GM19372 (cell line): Measurements from ENCODE around the gene COL2A1.

Source experiments
- ATAC-seq: cut with Tn5 transposase; IDR thresholded peaks from one replicate; pipeline ENCODE4 v1.9.1; 2021; ENCODE audit warnings: mild to moderate bottlenecking, low read depth, moderate library complexity; ENCODE audit not compliant: unreplicated experiment

Gene COL2A1

DNA sequence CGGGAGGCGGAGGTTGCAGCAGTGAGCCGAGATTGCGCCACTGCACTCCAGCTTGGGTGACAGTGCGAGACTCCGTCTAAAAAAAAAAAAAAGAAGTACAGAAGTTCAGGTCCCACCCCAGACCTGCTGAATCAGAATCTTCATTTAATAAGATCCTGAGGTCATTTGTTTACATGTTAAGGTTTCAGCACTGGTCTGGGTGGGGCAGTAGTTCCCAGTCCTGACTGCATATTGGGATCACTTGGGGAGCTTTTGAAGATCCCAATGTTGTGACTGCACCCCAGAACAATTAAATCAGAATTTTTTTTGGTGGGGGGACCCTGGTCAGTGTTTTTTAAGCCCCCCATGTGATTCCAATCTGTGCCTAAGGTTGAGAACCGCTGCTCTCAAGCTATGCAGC, 11.7 kb upstream of the COL2A1 start:
- no peak for ATAC-seq

DNA sequence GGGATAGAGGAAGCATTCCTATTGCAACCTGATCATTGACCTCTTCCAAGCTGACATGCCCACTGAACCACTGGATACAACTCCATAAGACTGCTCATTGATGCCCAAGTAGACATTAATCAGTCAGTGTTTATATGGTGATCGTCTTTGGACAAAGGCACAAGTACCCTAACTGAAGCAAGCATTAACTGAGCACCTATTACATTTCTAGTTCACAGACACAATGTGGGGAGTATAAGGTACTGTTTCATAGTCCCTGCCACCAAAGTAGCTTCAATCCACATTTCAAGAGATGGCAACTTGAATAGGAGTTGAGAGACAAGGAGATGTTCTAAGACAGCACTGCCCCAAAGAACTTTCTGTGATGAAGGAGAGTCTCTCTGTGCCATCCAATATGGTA, 10.9 kb upstream of the COL2A1 start:
- no peak for ATAC-seq

DNA sequence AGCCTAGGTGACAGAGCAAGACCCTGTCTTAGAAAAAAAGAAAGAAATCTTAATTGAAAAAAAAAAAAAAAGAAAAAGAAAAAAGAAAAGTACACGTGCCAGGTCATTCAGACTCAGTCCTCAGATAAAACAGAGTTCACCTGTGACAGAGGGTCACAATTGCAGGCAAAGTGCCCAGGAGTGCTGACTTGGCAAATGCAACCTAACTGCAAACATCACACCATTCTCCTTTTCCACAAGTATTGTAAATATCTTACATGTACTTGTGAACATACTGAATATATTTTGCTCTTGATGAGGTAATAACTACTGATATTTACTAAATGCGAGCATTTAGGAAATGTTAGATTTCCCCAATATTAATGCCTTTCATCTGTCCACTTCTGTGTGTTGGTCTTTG, 9.0 kb upstream of the COL2A1 start:
- ATAC-seq, result no peak

DNA sequence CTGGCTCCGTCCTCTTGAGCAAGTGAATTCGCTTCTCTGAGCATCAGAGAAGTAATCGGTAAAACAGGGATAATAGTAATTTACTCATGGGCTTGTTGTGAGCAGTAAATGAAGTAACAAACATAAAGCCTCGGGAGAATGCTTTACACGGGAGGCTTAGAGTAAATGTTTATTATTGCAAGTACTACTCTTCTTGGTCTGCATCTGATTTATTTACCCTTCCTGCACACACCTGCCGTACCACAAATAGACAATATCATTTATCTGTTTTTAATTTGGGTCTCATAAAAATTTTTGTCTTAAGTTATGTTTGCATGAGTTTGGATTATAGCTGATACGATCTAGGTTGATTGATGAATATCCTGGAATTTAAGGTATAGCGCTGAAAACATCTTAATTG, 7.8 kb upstream of the COL2A1 start:
- ATAC-seq, result no peak

DNA sequence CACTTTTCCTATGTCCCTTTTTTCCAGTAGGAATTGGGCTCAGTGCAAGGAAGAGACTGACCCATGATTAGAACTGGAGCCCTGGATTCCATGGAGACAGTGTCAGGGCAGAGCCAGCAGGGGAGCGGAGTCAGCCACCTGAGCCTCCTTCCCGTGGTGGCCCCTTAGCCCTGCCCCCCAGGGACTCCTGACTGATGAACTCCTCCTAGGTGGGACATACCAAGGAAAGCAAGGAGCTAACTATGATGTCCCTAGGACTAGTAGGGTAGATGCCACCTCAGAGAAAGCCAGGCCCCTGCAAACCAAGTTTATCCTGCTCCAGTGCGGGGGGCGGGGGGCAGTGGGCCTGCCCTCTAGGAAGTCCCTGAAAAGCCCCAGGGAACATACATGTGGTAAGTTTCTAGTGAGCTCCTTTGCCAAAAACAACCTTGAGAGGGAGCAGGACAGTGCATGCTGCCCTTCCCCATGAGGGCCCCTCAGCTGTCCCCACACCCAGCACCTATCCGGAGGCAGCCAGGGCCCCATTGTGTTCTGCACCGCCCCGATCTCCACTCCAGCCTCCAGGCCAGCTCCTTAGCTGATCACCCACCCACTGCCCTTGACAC, 6.2 kb upstream of the COL2A1 start:
- ATAC-seq, result no peak

DNA sequence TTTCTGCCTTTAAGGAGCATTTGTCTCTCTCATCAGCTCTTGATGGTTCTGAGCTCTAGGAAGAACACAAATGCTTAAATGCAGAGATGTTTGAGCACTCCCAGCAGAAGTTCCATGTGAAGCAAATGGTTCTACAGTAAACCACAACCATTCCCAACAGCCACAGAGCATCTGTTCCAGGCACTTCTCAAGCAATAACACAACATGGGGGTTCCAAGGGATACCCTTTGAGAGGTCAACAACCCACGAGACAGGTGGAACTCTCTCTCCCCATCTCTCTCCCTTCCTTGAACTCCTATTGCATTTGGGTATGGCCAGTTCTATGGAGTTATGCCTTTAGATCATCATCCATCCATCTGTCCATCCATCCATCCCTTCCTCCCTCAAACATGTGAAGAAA, 5.2 kb upstream of the COL2A1 start:
- ATAC-seq, result no peak

DNA sequence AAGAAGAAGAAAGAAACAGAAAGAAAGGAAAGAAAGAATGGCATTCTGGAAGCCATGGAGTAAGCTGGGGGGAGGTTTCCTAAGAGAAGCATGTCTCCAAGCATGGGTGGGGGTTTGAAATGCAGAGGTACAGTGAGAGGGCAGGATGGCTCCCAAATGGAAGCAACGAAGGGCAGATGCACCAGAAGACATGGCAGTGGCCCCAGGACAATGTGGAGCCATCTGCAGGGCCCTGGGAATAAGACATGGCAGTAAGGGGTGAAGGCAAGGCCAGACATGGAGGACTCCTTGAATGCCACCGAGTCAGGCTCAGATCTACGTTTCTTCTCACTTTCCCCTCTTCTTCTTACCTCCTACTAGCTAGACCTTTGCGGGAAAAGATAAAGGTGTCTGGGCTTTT, 4.7 kb upstream of the COL2A1 start:
- ATAC-seq, result no peak

DNA sequence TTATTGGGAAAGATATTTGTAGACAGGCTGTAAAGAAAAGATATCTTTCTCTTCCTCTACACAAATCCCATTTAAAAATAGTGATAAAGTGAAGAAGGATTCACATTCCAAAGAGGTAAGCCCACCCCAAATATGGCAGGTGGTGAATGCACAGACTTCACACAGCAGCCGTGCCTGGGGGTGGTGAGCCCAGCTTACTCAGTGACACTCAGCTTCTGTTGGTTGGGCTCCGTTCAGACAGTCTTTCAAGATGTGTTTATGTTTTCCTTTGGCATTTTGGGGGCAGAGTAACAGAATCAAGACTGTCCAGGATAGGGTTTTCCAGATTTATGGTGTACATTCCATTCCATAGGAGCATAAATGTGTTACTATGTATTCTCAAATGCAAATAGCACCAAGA, 4.1 kb upstream of the COL2A1 start:
- no peak for ATAC-seq

DNA sequence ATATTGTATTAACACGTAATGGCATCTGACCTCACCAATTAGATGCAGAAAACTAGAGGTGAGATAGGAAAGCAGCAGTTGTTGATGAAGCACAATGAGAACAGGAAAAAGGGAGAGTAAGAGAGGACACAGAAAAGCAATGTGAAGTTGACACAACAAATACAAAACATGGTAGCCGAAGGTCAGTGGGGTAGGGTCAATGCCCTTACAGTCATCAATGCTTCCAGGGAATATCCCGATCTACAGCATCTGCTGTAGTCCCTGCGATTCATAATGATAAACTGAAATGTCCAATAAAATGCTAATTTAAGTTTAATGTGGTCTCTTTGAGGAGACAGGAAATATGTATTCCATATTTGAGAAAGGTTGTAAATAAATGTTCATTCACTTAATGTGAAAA, 2.9 kb upstream of the COL2A1 start:
- no peak for ATAC-seq

DNA sequence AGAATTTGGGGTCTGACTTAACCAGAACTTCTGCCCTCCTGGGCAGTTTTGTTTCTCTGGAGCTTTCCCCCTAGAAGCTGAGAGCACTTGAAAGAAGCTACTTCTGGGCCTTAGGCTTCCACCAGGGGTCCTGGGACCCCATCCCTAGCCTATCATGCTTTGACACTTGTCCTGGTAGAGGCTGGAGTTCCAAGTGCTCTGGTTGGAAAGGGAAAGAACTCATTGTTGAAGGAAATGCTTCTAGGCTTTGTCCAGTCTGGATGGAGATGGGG, 1.4 kb upstream of the COL2A1 start:
- ATAC-seq, result no peak

DNA sequence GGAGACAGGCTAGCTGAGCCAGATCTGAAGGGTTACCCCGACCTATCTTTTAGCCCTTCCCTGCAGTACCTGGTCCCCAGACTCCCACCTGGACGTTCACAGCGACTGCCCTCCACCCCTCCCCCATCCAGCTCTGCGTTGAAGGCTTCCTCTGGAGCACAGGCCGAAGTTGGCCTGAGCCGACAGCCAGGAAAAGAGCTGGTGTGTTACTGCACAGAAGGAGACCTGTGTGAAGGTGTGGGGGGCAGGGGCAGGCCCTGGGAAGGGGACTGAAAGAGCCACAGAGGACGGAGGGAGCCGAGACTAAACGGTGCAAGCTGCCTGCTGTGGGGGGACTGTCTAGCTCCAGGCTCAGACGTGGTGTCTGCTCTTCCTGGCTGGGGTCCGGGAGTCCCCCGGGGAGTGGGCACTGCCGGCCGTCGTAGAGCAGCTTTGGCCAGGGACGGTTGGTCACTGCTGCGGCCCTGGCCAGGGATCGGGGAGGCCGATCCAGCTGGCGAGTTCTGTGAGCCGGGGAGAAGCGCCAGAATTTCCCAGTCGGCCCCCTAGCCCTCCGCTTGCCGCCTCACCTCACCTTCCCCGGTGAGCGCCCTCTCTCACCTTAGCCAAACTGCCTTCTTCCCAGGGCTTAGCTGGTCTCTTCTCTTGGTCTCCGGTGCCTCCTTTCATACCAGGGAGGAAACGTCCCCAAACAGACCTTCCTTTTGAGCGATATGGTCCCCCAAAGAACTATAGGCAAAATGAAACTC, 899 bp upstream of the COL2A1 start:
- ATAC-seq, result no peak

DNA sequence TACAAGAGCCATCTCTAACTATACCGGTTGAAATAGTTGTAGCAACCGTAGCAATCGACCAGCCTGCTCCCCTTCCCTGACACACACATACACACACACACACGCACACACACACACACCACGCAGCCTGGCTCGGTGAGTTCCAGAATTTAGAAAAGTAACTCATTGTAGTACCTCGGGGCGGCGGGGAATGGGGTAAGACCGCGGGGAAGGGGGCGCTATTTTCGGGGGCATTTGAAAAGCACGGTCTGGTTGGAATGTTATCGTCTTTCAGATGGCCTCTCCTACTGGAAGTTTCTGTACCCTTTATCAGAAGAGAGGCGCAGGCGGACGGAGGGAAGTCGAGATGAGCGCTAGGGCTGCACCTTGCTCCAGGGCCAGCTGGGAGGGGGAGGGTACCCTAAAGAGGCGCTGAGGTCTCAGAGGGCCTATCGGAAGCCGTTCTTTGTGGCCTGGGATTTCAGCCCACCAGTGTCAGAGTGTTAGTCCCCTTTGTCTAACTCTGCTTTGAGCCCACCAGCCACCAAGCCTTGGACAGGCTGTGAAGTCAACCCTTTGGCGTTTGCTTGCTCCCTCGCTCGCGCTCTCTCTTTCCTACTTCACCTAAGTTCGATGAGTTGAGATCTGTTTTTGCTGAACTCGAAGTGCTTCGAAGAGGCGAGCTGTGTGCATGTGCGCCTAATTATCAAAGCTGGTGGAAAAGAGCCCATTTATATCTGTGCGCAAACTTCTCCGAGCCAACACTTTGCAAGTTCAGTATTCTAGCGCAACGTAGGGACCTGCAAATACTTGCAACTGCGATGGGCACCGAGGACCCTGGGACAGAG, 837 bp downstream of the COL2A1 start:
- no peak for ATAC-seq

DNA sequence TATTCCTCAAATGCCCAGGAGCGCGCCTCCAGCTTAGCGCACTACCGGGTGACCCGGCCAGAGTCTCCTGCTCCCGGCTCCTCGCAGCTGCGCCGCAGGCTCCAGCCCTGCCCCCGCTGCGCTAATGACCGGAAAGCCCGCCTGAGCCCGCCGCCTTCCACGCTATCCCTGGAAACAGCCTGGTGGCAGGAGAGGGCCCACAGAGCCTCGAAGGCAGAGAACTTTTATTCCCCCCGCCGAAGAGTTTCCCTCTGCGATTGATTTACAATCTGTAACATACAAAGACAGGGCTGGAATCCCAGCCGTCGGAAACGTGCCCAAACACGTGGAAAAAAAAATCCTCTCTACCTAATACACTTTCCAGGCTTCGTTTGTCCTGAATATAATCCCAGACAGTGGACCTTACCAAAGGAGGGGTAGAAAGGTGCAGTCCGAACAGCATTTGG, 1.5 kb downstream of the COL2A1 start:
- no peak for ATAC-seq

DNA sequence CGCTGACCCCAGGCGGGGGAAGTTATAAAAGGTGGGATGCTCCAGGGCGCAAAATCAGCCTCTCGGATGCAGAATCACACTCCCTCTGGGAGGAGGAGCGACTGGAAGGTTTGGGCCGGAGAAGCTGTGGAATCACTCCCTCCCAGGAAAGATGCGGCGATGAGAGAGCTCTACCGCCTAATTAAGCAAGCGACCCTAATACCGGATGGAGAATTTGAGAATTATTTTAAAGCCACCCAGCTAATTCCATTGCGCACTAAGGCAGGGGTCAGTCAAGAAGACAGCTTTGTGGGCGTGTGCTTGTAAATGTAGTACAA, 1.9 kb downstream of the COL2A1 start:
- no peak for ATAC-seq

DNA sequence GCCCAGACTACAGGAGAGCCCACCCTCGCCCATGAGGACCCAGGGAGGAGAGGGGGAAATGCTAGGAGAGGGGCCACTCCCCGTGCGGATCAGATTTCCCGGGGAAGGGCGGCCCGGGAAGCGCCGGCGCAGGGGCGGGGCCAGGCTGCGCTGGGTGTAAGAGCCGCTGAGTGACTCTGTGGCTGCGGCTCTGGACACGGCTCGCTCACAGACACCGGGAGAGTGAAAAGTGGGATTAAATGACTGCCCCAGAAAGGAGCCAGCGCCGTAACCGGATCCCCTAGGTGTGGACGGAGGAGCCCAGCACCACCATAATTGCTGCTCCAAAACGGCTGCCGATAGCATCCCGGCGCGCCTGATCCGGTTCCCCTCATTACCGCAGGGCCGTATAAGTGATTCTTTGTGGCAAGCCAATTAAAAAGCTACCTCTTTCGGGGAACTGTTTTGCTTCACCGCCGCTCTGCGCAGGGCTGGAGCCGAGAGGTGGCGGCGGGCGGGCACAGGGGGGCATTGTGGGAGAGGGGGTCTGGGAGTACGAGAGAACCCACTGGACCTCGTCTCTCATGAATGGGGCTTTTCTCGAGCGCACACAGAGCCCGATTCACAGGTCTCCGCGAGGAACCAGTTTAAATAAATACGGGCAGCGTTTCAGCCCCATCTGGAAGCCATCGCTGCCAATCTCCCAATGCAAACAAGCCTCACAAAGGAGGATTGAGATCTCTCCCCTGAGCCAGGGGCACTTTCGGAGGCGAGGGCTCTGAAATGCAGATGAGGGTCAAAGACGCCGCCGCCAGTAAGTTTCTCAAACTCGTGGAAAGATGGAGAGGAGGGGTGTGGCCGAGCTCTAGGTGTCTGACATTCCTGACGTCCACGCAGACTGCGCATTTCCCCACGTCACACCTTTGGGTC, 2.5 kb downstream of the COL2A1 start:
- ATAC-seq, result no peak

DNA sequence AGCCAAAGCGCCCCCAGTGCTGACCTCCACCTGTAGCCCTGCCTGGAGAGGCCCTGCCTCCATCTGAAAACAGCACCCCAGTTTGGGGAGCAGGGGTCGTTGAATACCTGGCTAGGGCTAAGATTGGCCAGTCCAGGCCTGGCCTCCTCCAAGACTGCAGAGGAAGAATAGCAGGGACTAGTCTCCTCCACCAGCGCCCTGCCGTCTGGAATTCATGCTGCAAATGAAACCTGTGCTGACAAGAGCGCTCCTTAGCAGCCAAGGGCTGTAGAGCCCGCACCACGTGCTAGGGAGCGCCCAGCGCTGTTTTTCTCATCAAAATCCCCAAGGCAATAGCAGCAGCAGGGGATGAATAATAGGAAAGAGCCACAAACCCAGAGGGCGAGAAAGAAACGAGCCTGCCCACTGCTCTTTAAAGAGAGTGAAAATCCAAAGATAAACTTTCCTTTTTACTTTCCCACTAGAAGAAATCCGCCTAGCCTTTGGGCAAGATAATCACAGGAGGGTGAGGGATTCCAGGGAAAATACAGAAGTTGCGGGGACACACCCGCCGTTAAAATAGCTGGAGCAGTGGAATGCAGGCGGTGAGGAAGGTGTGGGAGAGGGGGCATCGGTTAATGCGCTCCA, 3.3 kb downstream of the COL2A1 start:
- ATAC-seq, result no peak

DNA sequence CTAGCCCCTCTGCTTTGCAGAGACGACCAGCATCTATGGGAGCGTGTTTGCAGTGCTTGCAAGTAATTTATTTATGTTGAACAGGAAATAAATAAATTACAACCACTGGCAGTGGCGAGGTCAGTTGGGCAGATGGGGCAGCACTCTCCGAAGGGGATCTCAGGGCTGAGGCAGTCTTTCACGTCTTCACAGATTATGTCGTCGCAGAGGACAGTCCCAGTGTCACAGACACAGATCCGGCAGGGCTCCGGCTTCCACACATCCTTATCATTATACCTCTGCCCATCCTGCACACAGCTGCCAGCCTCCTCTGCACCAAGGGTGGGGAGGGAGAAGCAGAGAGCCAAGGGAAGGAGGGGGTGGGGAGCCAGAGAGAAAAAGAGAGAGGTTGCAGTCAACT, 4.5 kb downstream of the COL2A1 start:
- ATAC-seq, result no peak

DNA sequence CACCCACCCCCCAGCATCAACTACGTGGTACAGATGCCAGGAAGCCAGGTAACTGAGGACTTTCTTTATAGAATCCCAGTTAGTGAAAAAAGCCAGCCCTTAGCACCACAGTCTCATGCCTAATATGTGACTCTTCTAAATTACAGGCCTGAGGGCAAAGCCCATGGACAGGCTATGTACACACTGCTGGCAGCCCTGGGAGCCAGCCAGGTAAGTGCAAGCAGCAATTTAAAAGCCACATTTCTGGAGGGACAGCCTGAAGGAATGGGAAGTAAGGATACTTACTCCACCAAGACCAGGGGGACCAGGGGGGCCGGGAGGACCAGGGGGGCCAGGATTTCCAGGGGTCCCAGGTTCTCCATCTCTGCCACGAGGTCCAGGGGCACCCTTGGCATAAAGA, 7.0 kb downstream of the COL2A1 start:
- ATAC-seq, result no peak

DNA sequence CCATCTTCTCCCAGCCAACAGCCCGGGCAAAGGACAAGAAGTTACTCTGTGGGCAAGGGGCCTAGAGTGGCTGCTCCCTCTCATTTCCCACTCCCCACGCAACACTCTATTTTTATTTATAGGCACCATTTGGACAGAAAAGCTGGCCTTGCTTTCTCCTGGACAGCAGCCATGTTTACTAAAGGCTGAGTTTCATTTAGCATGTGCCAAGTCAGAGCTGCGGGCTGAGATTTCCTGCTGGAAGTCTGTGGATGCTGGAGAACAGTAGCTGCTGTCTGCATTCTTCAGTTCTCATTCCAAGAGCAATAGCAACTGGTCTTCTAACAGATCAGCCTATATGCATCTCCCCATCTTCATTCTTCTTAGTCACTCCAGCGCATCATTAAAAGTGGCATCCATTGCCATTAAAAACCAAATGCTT, 8.3 kb downstream of the COL2A1 start:
- no peak for ATAC-seq

DNA sequence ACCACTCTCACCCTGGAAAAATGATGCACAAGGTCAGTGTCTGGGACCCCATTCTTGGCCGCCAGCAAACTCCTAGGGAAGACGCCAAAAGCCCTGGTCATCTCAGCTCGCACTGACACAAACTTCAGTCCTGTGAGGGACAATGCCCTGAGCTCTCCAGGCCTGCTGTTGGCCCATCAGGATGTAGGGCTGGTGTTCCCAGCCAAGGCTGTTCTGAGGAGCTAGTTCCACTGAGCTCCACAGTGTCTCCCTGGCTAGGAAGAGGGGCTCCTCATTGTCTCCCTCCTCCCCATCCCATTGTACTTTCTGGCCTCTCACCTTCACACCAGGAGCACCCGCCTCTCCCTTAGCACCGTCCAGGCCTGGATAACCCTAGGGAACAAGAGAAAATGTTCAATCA, 10.8 kb downstream of the COL2A1 start:
- no peak for ATAC-seq

DNA sequence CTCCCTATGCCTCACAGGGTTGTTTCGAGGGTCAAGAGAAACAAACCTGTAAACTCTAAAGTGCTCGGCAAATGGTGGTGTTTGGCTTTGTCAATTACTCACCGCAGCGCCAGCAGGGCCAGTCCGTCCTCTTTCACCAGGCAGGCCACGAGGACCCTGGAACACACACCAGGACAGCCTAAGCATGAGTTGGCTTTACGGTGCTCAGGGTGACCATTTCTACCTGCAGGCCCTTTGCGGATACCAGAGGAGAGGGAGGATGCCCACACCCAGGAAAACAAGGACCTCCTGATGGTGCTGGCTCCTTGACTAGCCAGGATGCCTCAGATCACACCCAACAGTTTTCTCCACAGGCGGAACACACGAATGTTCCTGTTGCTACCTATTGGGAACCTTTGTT, 11.5 kb downstream of the COL2A1 start:
- no peak for ATAC-seq
